Measurements from ENCODE around the gene GSDMA. TPM values are rescaled to one million over a fixed set of nuclear protein-coding genes. Genes with fewer than 3 reads are reported as not detected.

GSDMA gene
- total and polyA plus RNA-seq, 10 of the 15 experiments (the other 5 are each of a cell fraction or from before 2014, with no cell fraction given) = 0.04 to 0.11 TPM; not detected in 8

GRCh38 chr17:39988206-39988810, 25.5 kb downstream of the GSDMA start:
- intact Hi-C loops (cut with micrococcal nuclease; ENCODE audit: unreplicated experiment) = no loop called here
- POLR2A ChIA-PET = no interaction called here
- DNase-seq (ENCODE audit: low read depth, low spot score) (no peak), FAIRE-seq (no peak), ATAC-seq (no peak)
- Histone ChIP-seq H3K27ac (ENCODE audit: control insufficient read depth, insufficient read depth) (no peak overlapping the region), H3K27me3 (replicated peaks in 1 of 2; ENCODE audit: control insufficient read depth in 2 of 2, insufficient read depth in 2 of 2, low read length in 1 of 2) (no peaks in the 10 kb centered on the region), H3K36me3 (ENCODE audit: control insufficient read depth in 2 of 2, insufficient read depth in 2 of 2, low read length in 1 of 2) (peaks cover 45 to 48% of the 10 kb centered on the region in 2 experiments), H3K4me2 (ENCODE audit: control insufficient read depth, insufficient read depth) (no peak overlapping the region), H2AFZ (ENCODE audit: control insufficient read depth, low read depth, low read length) (no peak overlapping the region), H4K20me1 (ENCODE audit: control insufficient read depth, insufficient read depth) (no peaks in the 10 kb centered on the region), H3K4me3 (no peak overlapping the region), H3K9ac (ENCODE audit: control insufficient read depth, insufficient read depth, low read length) (no peak overlapping the region), H3K4me1 (ENCODE audit: control insufficient read depth, insufficient read depth, low read length) (no peaks in the 10 kb centered on the region), H3K9me3 (replicated peaks; ENCODE audit: control insufficient read depth, insufficient read depth, low read length) (no peaks in the 10 kb centered on the region), H3K79me2 (ENCODE audit: control insufficient read depth, insufficient read depth, low read length) (peaks cover 7% of the 10 kb centered on the region)
- WGBS (ENCODE audit: insufficient coverage, insufficient replicate concordance, low lambda C conversion rate, missing lambda C conversion rate) = 73% methylated on average over 11 of the region's 11 CpGs
- RAD21 ChIA-PET (ENCODE audit: unreplicated experiment) = no interaction called here
- no TSS peak for BruUV-seq (replicated peaks)
- CTCF ChIA-PET = no interaction called here
- in situ Hi-C loops (cut with MboI) = no loop called here
- SMC1A ChIA-PET (ENCODE audit: uncharacterized antibody, unreplicated experiment) = no interaction called here
- TF ChIP-seq ZSCAN29 (IDR thresholded peaks at IDR 0.05) (no peak), ZNF622 (IDR thresholded peaks at IDR 0.05) (no peak), NFXL1 (IDR thresholded peaks at IDR 0.05; ENCODE audit: borderline replicate concordance) (no peak), SREBF2 (IDR thresholded peaks at IDR 0.05; ENCODE audit: low read length) (no peak), SIX5 (IDR thresholded peaks at IDR 0.05; ENCODE audit: low read depth, low read length, severe bottlenecking) (no peak), MEF2A (IDR thresholded peaks at IDR 0.05; ENCODE audit: insufficient read depth, low read depth, low read length) (no peak), GABPA (IDR thresholded peaks at IDR 0.05; ENCODE audit: low read depth) (no peak), EP300 (IDR thresholded peaks at IDR 0.05; ENCODE audit: borderline replicate concordance in 1 of 2, control insufficient read depth in 1 of 2, low read depth in 2 of 2, low read length in 2 of 2) (no peak), CEBPB (IDR thresholded peaks at IDR 0.05; ENCODE audit: borderline replicate concordance in 1 of 2, low read depth in 2 of 2, low read length in 2 of 2) (no peak), MYC (IDR thresholded peaks at IDR 0.05; ENCODE audit: insufficient read depth, insufficient read length, insufficient replicate concordance, low read length, severe bottlenecking) (no peak), TARDBP (IDR thresholded peaks at IDR 0.05; ENCODE audit: borderline replicate concordance) (no peak), ZNF592 (IDR thresholded peaks at IDR 0.05) (no peak), NKRF (conservative IDR thresholded peaks at IDR 0.05) (no peak)

Measured in GM12878 (cell line).